ENCODE data around the gene UMODL1. TPM values are rescaled to one million over a fixed set of nuclear protein-coding genes. Genes with fewer than 3 reads are reported as not detected.

The UMODL1 gene
- total RNA-seq, 4 donors from 2014 or later = not detected

DNA sequence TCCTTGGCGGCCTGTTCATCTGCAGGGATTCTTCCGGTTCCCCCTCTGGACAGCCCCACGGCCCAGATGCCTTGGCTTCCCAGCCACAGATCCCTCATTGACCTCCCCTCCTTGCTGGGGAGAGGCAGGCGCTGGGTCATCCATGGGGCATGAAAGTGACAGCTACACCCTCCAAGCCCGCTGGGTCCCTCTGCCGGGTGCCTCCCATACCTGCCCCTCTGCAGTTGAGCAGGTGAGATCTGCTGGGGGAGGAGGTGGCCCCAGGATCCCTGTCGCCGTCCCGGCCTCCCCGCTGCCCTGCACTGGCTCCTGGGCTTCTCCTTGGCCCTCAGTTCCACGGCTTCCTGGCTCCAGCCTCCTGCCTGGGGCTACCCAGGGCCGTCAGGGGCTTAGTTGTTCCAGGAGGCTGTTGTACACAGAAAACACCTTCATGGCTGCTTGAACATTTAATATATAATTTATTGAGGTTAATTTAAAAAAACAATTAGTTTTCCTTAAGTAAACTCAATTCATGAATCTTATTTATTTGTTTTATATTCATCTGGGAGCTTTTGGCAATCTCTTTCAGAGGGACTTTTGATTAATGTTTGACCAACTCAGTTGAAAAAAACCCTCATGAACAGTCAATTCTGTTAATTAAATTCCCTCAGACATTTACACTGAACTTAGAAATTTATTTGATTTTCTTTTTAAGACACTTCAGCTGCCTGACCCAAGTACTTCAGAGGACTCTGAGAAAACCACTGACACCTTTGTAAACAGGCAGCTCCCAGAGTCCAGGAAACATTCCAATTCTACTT, 80.2 kb downstream of the UMODL1 start:
- no peak overlapping the region for H3K4me3 ChIP-seq
- no peaks in the 10 kb centered on the region for H3K4me1 ChIP-seq
- no peak overlapping the region for H3K27ac ChIP-seq
- DNase-seq (ENCODE audit: low spot score in 2 of 2) = no peak
- H3K27me3 ChIP-seq = no peaks in the 10 kb centered on the region
- TF ChIP-seq EP300 (IDR thresholded peaks at IDR 0.05) (no peak), POLR2A (IDR thresholded peaks at IDR 0.05) (no peak)
- TF ChIP-seq, protein P1, sequence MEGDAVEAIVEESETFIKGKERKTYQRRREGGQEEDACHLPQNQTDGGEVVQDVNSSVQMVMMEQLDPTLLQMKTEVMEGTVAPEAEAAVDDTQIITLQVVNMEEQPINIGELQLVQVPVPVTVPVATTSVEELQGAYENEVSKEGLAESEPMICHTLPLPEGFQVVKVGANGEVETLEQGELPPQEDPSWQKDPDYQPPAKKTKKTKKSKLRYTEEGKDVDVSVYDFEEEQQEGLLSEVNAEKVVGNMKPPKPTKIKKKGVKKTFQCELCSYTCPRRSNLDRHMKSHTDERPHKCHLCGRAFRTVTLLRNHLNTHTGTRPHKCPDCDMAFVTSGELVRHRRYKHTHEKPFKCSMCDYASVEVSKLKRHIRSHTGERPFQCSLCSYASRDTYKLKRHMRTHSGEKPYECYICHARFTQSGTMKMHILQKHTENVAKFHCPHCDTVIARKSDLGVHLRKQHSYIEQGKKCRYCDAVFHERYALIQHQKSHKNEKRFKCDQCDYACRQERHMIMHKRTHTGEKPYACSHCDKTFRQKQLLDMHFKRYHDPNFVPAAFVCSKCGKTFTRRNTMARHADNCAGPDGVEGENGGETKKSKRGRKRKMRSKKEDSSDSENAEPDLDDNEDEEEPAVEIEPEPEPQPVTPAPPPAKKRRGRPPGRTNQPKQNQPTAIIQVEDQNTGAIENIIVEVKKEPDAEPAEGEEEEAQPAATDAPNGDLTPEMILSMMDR (IDR thresholded peaks at IDR 0.05) = no peak
- 69 to 71% methylated on average over 12 of the region's 12 CpGs for WGBS, 2 donors
- H3K36me3 ChIP-seq = no peaks in the 10 kb centered on the region
- no peaks in the 10 kb centered on the region for H3K9me3 ChIP-seq

DNA sequence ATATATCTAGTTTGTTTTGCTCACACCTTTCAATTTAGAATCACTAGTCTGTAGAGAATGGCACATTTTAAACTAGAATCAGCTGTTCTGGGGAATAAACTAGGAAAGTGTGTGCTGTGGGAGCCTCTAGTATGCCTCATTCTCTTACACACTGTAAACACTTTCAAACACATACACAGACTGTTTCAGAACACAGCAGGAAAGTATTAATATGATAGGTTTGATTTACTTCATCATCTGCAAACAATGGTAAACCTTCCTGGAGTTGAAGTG, 80.8 kb downstream of the UMODL1 start:
- H3K4me3 ChIP-seq = no peak overlapping the region
- peaks cover 0 to 2% (median 0%) of the 10 kb centered on the region in 4 donors for H3K4me1 ChIP-seq
- H3K36me3 ChIP-seq = no peaks in the 10 kb centered on the region
- no peak overlapping the region for H3K27ac ChIP-seq
- H3K9me3 ChIP-seq = no peaks in the 10 kb centered on the region
- TF ChIP-seq EP300 (IDR thresholded peaks at IDR 0.05) = no peak
- TF ChIP-seq, protein P1 (IDR thresholded peaks at IDR 0.05) = no peak
- TF ChIP-seq POLR2A (IDR thresholded peaks at IDR 0.05) = no peak
- DNase-seq (ENCODE audit: low spot score in 2 of 2) = no peak
- no peaks in the 10 kb centered on the region for H3K27me3 ChIP-seq

DNA sequence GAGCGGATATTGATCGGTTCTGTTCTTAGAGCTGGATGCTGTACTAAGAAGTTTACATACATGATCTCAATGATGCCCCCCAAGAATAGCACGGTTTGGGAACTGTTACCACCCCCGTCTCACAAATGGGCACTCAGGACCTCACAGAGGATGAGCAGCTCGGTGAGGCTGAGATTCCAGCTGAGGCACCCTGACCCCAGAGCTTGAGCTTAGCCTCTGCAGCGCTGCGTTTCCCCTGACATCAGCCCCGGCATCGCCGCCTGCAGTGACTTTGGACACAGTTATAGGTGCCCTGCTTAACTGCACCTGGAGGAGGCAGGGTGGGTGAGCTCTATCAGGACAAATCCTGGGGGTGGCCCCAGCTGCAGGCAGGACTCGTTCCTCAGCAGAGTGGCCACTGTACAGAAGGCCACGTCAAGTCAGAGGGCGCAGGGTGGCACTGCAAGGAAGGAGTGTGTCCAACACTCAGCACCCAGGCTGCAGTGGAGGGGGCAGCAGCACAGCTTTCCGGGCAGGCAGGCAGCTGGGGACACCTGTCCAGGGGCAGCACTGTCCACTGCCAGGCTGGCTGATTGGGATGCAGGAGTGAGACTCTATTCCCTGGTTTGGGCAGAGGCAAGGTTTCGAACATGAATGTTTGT, 82.0 kb downstream of the UMODL1 start:
- WGBS, 2 donors = 92 to 94% methylated on average over 12 to 14 of the region's 15 CpGs
- Histone ChIP-seq H3K4me3 (no peak overlapping the region), H3K27ac (no peak overlapping the region), H3K4me1 (peaks cover 0 to 7% (median 3%) of the 10 kb centered on the region in 4 donors), H3K27me3 (no peaks in the 10 kb centered on the region), H3K9me3 (no peaks in the 10 kb centered on the region), H3K36me3 (no peaks in the 10 kb centered on the region)
- TF ChIP-seq, protein P1 (IDR thresholded peaks at IDR 0.05) = no peak
- TF ChIP-seq POLR2A (IDR thresholded peaks at IDR 0.05) = no peak
- TF ChIP-seq EP300 (IDR thresholded peaks at IDR 0.05) = no peak
- no peak for DNase-seq (ENCODE audit: low spot score in 2 of 2)

DNA sequence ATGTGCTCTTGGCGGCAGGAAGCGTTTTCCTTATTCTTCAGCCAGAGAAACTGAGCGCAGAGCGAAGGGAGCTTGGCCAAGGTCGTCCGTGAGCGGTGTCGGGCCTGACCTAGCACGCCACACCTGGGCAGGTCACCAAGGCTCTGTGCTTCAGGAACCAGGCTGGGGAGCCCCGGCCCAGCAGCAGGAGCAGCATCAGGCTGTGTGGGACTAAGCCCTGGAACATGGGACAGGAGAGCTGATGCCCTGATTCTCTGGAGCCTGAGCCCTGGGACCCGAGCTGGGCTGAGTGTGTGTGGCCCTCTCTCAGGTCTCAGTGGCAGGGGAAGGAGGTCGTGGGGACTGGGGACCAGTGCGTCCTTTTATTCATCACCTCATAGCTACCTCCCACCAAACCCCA, 82.6 kb downstream of the UMODL1 start:
- 90 to 95% methylated on average over 13 of the region's 13 CpGs for WGBS, 2 donors
- Histone ChIP-seq H3K9me3 (no peaks in the 10 kb centered on the region), H3K27me3 (no peaks in the 10 kb centered on the region), H3K36me3 (no peaks in the 10 kb centered on the region), H3K4me3 (no peak overlapping the region), H3K4me1 (peaks cover 0 to 7% (median 3%) of the 10 kb centered on the region in 4 donors), H3K27ac (no peak overlapping the region)
- TF ChIP-seq POLR2A (IDR thresholded peaks at IDR 0.05) (no peak), EP300 (IDR thresholded peaks at IDR 0.05) (no peak)
- TF ChIP-seq, protein P1 (IDR thresholded peaks at IDR 0.05) = no peak
- DNase-seq (ENCODE audit: low spot score in 2 of 2) = no peak

DNA sequence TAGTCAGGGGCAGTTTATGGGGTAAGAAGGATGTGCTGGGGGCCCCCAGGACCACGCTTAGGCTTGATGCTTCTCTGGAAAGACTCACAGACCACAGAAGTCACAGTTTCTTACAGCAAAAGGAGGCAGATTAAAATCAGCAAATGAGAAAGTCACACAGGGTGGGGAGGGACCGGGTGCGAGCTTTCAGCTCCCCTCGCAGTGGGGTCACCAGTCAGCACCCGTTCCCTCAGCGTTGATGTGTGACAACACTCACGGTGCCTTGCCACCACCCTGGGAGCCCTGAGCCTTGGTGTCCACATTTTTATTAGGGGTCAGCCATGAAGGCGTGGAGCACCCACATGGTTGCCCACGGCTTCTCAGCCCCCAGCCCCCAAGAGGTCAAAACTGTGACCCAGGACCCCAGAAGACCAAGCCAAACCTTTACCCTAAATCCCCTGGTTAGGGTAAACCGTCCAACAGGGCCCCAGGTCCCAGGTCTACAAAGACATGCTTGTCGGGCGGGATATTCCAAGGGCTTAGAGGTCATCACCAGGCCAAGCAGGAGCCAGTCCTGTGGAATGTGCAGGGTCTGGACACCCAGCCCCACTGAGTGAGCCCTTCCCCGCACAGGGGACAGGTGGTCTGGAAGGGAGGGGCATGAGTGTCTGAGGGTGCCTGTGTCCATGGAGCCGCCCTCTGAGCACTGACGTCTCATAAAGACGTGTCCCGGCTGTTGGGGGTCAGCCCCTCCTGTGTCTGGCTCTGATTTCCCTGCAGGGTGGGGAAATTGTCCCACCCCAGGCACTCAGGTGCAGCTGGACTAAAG, 83.3 kb downstream of the UMODL1 start:
- WGBS, 2 donors = 88 to 91% methylated on average over 15 to 17 of the region's 17 CpGs
- Histone ChIP-seq H3K4me1 (peaks cover 0 to 7% (median 3%) of the 10 kb centered on the region in 4 donors), H3K36me3 (no peaks in the 10 kb centered on the region), H3K27ac (no peak overlapping the region), H3K27me3 (no peaks in the 10 kb centered on the region), H3K9me3 (no peaks in the 10 kb centered on the region), H3K4me3 (no peak overlapping the region)
- no peak for DNase-seq (ENCODE audit: low spot score in 2 of 2)
- TF ChIP-seq, protein P1 (IDR thresholded peaks at IDR 0.05) = no peak
- no peak for TF ChIP-seq POLR2A (IDR thresholded peaks at IDR 0.05)
- no peak for TF ChIP-seq EP300 (IDR thresholded peaks at IDR 0.05)

Measured in tibial nerve (tissue), 4 donors.